Activated T-cell treated with anti-CD3 and anti-CD28 coated beads, Interleukin-2, amount 50 U/mL, for 24 hours (primary cell): ENCODE data around the gene EPB41.
"Not testable (repeated sequence)": the region's sequence is repeated elsewhere in the genome, so short reads cannot be mapped to it uniquely, and the experiment has no call there.

Experiments used
- DNase-seq: peaks from one replicate; pipeline ENCODE4 v3.0.0-alpha.2; 2020
- H3K27ac Mint-ChIP-seq: 2 replicates; pipeline ENCODE4 v1.8.0; 2020; ENCODE audit warnings: mild to moderate bottlenecking, mixed read lengths
- H3K27me3 Mint-ChIP-seq: 2 replicates; pipeline ENCODE4 v1.8.0; 2020; ENCODE audit warnings: mixed read lengths
- H3K36me3 Mint-ChIP-seq: 2 replicates; pipeline ENCODE4 v1.8.0; 2020; ENCODE audit warnings: low read depth, mixed read lengths
- H3K4me1 Mint-ChIP-seq: 2 replicates; pipeline ENCODE4 v1.8.0; 2020; ENCODE audit warnings: low read depth, mixed read lengths
- H3K4me3 Mint-ChIP-seq: 2 replicates; pipeline ENCODE4 v1.8.0; 2020; ENCODE audit warnings: mild to moderate bottlenecking, moderate library complexity, mixed read lengths
- H3K9me3 Mint-ChIP-seq: 2 replicates; pipeline ENCODE4 v1.8.0; 2020; ENCODE audit warnings: mixed read lengths

EPB41 gene

DNA sequence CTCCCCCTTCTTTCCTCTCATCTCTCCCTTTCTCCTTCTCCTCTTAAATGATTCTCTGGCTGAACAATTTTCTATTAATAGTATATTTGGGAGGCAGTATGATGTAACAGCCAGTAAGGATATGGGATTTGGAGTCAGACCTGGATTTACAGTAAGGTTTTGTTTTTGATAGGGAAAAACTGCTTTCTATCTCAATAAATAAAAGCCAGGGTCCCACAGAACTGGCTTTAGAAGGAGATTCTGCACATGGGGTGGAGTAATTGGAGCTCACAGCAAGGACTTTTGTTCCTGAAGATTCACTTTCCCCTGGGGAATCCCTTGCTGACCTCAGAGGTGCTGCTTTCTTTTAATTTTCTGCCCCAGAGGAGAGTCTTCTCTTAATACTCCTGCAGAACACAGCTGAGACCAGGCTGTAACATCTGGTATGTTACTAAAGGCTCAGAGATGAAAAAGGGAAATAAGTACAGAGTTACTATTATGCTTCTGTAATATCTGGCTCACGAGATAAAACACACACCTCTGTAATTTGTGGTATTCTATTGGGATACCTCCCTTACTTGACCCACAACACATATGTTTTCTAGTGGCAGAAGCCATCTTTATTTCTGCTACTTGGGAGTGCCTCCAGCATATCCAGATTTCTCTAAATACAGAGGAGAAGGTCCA is 13.4 kb downstream of the EPB41 start:
- peak overlapping the region; percentile 89 for H3K27ac Mint-ChIP-seq
- peak overlapping the region; percentile 63 for H3K4me3 Mint-ChIP-seq
- peaks cover 3% of the 10 kb centered on the region for H3K36me3 Mint-ChIP-seq
- H3K27me3 Mint-ChIP-seq, result no peaks in the 10 kb centered on the region
- peaks cover 65% of the 10 kb centered on the region for H3K4me1 Mint-ChIP-seq
- no peak for DNase-seq
- no peaks in the 10 kb centered on the region for H3K9me3 Mint-ChIP-seq

- H3K27me3 Mint-ChIP-seq, result no peaks in the 10 kb centered on the region
- peak overlapping the region; percentile 63 for H3K4me3 Mint-ChIP-seq
- DNase-seq, result no peak
- no peaks in the 10 kb centered on the region for H3K9me3 Mint-ChIP-seq
- H3K27ac Mint-ChIP-seq, result peak overlapping the region; percentile 89
- H3K4me1 Mint-ChIP-seq, result peaks cover 68% of the 10 kb centered on the region
- H3K36me3 Mint-ChIP-seq, result peaks cover 3% of the 10 kb centered on the region
Measured at GRCh38 chr1:28928314-28928941, 14.1 kb downstream of the EPB41 start.

DNA sequence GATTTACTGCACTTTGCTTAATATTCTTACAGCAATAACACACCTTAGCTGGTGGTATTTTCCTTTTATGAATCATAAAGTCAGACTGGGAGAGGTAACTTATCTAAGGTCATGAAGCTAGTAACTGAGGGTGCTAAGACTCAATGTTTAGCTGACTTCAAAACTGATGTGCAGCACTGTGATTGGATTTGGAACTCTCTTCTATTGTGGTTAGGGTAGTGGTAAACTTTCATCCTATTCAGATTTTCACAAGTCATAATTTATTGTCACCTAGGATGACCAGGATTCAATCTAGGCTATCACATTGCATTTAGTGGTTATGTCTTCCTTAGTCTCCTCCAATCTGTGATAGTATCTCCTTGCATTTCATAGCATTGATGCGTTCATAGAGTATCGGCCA is 18.9 kb downstream of the EPB41 start:
- Mint-ChIP-seq H3K4me1 (peaks cover 73% of the 10 kb centered on the region), H3K36me3 (peaks cover 14% of the 10 kb centered on the region), H3K9me3 (peaks cover 5% of the 10 kb centered on the region), H3K27me3 (no peaks in the 10 kb centered on the region), H3K27ac (peak overlapping the region; percentile 63), H3K4me3 (no peak overlapping the region)
- no peak for DNase-seq

DNA sequence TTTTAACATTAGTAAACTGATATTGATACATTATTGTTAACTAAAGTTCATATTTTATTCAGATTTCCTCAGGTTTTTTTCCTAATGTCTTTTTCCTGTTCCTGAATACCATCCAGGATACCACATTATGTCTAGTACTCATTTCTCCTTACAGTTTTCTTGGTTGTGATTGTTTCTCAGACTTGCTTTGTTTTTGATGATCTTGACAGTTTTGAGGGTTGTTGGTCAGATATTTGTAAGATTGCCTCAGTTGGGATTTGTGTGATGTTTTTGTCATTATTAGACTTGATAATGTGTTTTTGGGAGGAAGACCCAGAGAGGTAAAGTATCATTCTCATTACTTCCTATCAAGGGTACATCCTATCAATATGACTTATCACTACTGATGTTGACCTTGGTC is 19.5 kb downstream of the EPB41 start:
- H3K9me3 Mint-ChIP-seq, result peaks cover 5% of the 10 kb centered on the region
- peaks cover 17% of the 10 kb centered on the region for H3K36me3 Mint-ChIP-seq
- no peak overlapping the region for H3K4me3 Mint-ChIP-seq
- H3K27ac Mint-ChIP-seq, result peak overlapping the region; percentile 50
- DNase-seq, result no peak
- peaks cover 70% of the 10 kb centered on the region for H3K4me1 Mint-ChIP-seq
- no peaks in the 10 kb centered on the region for H3K27me3 Mint-ChIP-seq

DNA sequence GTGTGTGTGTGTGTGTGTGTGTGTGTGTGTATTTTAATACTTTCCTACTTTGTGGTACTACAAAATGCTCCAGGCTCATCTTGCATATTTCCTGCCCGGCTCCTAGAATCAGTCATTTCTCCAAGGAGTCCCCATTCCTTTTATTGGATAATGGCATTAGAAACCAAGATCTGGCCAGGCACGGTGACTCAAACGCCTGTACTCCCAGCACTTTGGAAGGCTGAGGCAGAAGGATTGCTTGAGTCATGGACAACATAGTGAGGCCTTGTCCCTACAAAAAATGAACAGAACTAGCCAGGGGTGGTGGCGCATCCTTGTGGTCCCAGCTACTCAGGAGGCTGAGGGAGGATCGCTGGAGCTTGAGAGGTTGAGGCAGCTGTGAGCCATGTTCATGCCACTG is 20.3 kb downstream of the EPB41 start:
- H3K4me1 Mint-ChIP-seq, result peaks cover 74% of the 10 kb centered on the region
- no peaks in the 10 kb centered on the region for H3K27me3 Mint-ChIP-seq
- no peak for DNase-seq
- H3K9me3 Mint-ChIP-seq, result peaks cover 5% of the 10 kb centered on the region
- H3K36me3 Mint-ChIP-seq, result peaks cover 20% of the 10 kb centered on the region
- no peak overlapping the region for H3K4me3 Mint-ChIP-seq
- no peak overlapping the region for H3K27ac Mint-ChIP-seq

DNA sequence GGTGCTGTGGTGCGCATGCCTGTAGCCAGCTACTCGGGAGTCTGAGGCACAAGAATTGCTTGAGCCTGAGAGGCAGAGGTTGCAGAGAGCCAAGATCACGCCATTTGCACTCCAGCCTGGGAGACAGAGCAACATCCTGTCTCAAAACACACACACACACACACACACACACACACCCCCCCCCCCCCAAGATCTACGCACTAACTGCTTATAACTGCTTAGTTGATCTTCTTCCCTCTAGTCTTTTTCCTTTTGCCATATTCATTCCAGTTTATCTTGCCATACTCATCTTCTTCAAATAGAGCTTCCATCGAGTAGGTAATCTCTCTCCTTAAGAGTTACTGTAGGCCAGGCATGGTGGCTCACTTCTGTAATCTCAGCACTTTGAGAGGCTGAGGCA is 20.9 kb downstream of the EPB41 start:
- Mint-ChIP-seq H3K4me1 (peaks cover 78% of the 10 kb centered on the region), H3K27me3 (no peaks in the 10 kb centered on the region), H3K27ac (no peak overlapping the region), H3K9me3 (peaks cover 5% of the 10 kb centered on the region), H3K36me3 (peaks cover 20% of the 10 kb centered on the region), H3K4me3 (no peak overlapping the region)
- no peak for DNase-seq

DNA sequence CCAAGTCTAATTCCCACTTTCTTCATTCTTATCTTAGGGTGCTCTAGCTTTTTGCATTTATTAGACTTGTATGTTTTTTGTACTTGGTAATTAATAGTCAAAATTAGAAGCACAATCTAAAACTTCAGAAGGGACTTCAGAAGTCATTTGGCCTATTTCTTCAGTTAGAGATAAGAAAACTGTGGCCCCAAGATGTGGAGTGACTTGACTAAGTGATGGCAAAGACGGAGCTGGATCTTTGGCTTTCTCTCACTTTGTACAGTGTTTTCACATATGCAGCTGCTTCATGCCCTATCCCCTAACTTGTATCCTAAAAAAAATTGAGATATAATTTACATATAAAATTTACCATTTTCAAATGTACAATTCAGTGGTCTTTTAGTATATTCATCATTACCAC is 21.7 kb downstream of the EPB41 start:
- no peak overlapping the region for H3K4me3 Mint-ChIP-seq
- H3K4me1 Mint-ChIP-seq, result peaks cover 77% of the 10 kb centered on the region
- peak overlapping the region; percentile 22 for H3K27ac Mint-ChIP-seq

DNA sequence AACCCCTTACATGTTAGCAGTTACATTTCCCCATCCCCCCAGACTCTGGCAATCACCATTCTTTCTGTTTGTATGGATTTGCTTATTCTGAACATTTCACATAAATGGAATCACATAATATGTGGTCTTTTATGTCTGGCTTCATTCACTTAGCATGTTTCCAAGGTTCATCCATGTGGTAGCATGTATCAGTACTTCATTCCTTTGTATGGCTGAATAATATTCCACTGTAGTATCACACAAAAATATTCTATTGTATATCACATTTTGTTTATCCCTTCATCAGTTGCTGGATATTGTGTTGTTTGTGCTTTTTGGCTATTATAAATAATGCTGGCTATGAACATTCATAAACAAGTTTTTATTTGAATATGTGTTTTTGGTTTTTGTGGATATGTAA is 22.2 kb downstream of the EPB41 start:
- no peak overlapping the region for H3K4me3 Mint-ChIP-seq
- H3K9me3 Mint-ChIP-seq, result peaks cover 5% of the 10 kb centered on the region
- H3K27me3 Mint-ChIP-seq, result no peaks in the 10 kb centered on the region
- peak overlapping the region; percentile 26 for H3K27ac Mint-ChIP-seq
- no peak for DNase-seq
- H3K36me3 Mint-ChIP-seq, result peaks cover 24% of the 10 kb centered on the region
- peaks cover 79% of the 10 kb centered on the region for H3K4me1 Mint-ChIP-seq

More for the DNA sequence above, 21.7 kb downstream of the EPB41 start:
- no peak for DNase-seq
- H3K27me3 Mint-ChIP-seq, result no peaks in the 10 kb centered on the region
- H3K9me3 Mint-ChIP-seq, result peaks cover 5% of the 10 kb centered on the region
- H3K36me3 Mint-ChIP-seq, result peaks cover 21% of the 10 kb centered on the region

DNA sequence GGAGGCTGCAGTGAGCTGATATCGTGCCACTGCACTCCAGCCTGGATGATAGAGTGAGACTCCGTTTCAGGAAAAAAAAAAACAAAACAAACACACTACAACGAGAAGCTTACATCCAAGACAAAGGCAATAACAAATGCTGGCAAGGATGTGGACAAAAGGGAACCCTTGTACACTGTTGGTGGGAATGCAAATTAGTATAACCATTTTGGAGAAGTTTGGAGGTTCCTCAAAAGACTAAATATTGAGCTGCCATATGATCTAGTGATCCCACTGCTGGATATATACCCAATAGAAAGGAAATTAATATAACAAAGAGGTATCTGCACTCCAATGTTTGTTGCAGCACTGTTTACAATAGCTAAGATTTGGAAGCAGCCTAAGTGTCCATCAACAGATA is 29.2 kb downstream of the EPB41 start:
- H3K4me3 Mint-ChIP-seq, H3K27ac Mint-ChIP-seq, H3K9me3 Mint-ChIP-seq, DNase-seq, H3K27me3 Mint-ChIP-seq: not testable (repeated sequence)
- H3K4me1 Mint-ChIP-seq, result peaks cover 70% of the 10 kb centered on the region
- H3K36me3 Mint-ChIP-seq, result peaks cover 15% of the 10 kb centered on the region

DNA sequence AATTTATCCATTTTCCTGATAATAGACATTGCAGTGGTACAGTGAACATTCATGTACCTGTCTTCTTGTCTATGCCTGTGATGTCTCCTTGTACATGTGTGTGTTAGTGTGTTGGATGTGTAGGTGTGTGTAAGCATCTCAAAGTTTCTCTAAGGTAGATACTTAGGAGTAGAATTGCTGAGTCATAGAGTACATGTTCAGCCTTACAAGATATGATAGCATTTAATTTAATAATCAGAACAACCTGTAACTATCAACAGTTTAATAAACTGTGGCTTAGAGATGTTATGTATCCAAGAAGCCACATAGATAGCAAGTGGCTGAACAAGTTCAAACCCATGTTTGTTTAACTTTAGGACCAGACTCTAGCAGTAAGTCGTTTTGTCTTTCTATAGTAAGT is 35.6 kb downstream of the EPB41 start:
- no peak for DNase-seq
- Mint-ChIP-seq H3K4me1 (peaks cover 53% of the 10 kb centered on the region), H3K27me3 (no peaks in the 10 kb centered on the region), H3K4me3 (no peak overlapping the region), H3K36me3 (peaks cover 9% of the 10 kb centered on the region), H3K9me3 (no peaks in the 10 kb centered on the region), H3K27ac (no peak overlapping the region)

DNA sequence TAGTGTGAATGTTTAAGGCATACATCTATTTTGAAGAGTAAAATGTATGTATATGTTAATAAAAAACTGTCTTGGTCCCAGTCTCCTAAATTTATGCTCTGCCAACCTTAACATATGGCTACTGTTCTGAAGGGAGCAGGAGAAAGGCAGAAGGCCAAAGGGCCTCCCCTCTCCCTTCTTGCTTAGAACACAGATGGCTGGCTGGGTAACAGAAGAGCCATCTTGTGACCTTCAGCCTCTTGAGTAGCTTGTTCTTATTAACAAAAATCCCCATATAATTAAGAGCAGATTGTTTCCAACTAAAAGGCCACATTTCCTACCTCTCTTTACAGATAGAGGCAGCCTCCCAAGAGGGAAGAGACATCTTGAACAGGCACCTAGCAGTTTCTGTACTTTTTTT is 36.1 kb downstream of the EPB41 start:
- Mint-ChIP-seq H3K27ac (peak overlapping the region; percentile 59), H3K4me1 (peaks cover 56% of the 10 kb centered on the region), H3K27me3 (no peaks in the 10 kb centered on the region), H3K4me3 (no peak overlapping the region), H3K9me3 (no peaks in the 10 kb centered on the region), H3K36me3 (peaks cover 13% of the 10 kb centered on the region)
- no peak for DNase-seq

DNA sequence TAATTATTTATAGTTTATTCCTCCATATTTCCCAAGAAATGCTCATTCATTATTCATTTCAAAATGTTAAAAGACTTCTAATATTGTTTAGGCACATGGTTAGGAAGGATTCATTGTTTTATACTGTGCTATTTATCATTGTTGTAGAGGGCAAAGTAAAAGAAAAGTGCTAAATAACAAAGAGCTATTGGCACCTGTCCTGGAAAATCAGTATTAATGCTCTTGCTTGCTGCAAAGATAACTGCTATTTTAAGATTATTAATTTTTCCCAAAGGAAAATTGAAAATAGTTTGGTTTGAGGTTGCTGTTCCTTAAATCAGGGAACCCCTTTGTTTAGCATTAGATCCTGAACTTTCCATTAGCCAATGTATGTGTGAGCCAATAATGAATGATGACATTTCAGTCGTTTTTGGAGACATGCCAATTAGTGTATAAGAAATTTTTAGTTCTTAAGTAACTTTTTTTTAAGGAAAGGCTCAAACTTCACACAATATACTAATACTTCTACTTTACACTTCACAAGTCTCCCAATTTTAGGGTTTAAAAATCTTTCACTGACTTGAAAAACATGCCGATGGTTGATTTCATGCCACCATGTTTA is 39.9 kb downstream of the EPB41 start:
- H3K4me3 Mint-ChIP-seq, result no peak overlapping the region
- H3K4me1 Mint-ChIP-seq, result peaks cover 62% of the 10 kb centered on the region
- no peak overlapping the region for H3K27ac Mint-ChIP-seq
- no peak for DNase-seq
- no peaks in the 10 kb centered on the region for H3K27me3 Mint-ChIP-seq
- no peaks in the 10 kb centered on the region for H3K9me3 Mint-ChIP-seq
- peaks cover 16% of the 10 kb centered on the region for H3K36me3 Mint-ChIP-seq

DNA sequence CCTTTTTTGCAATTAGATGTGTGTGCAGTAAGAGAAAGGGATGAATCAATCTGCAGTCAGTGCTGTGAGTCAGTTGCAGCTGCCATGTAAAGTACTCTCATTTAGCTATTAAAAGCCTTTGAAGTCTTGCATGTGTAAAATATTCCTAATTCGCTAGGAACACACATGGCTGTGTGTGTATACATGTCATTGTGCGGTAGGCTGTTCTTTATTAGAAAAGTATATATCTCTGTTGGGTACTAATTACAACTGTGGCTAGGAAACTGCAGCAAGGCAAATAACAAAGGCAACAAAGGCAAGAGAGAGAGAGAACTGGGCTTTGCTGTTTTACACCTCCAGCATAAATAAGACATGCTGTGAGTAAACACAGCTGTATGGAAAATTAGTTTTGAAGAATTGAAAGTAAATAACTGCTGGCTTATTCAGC is 41.7 kb downstream of the EPB41 start:
- Mint-ChIP-seq H3K27me3 (no peaks in the 10 kb centered on the region), H3K27ac (peak overlapping the region; percentile 51), H3K9me3 (no peaks in the 10 kb centered on the region), H3K4me1 (peaks cover 57% of the 10 kb centered on the region), H3K4me3 (no peak overlapping the region), H3K36me3 (peaks cover 16% of the 10 kb centered on the region)
- DNase-seq, result no peak

- Mint-ChIP-seq H3K27ac (peak overlapping the region; percentile 93), H3K4me3 (peak overlapping the region; percentile 57)
Measured at GRCh38 chr1:28962114-28962831, 47.9 kb downstream of the EPB41 start.

More at GRCh38 chr1:28962114-28962831, 47.9 kb downstream of the EPB41 start:
- not testable (repeated sequence) for H3K27me3 Mint-ChIP-seq, H3K9me3 Mint-ChIP-seq
- Mint-ChIP-seq H3K36me3 (peaks cover 12% of the 10 kb centered on the region), H3K4me1 (peaks cover 70% of the 10 kb centered on the region)
- DNase-seq, result peak; percentile 40
